A549 (cell line): Measurements from ENCODE around the gene BIN1. TPM values are rescaled to one million over a fixed set of nuclear protein-coding genes. Genes with fewer than 3 reads are reported as not detected.

Experiments
- ATAC-seq, 2 experiments: fragments of 200-7000 bp in 1 of 2; fragments of >200 bp in 1 of 2; cut with Nextera tagmentation in 1 of 2; cut with Tn5 transposase in 1 of 2; 3 replicates each; pipeline versions ENCODE4 v1.8.0 to v1.9.1; 2018 to 2020; ENCODE audit warnings: mild to moderate bottlenecking in 1 of 2, moderate library complexity in 1 of 2
- CTCF ChIA-PET: fragments of 300-600 bp; sonication (Branson Sonifier 250); formaldehyde crosslinking; extraction: SDS; loops from one replicate; lab custom pipeline; 2021; ENCODE audit warnings: antibody characterized with exemption, inconsistent platforms; lab: Yijun Ruan, JAX
- POLR2A ChIA-PET: fragments of 350-600 bp; formaldehyde crosslinking; extraction: SDS; loops from one replicate; lab custom pipeline; 2021; ENCODE audit warnings: antibody characterized with exemption, inconsistent platforms; lab: Yijun Ruan, JAX
- DNase-seq, 2 experiments: peaks; one replicate each; pipeline versions ENCODE4 v3.0.0 to v3.0.0-alpha.2; 2011 to 2016; ENCODE audit warnings: low read depth in 1 of 2, low spot score in 1 of 2
- FAIRE-seq: peaks from 2 replicates; lab custom pipeline; 2011; peaks lifted over from hg19 to GRCh38; lab: Jason Lieb, UNC
- H3K27ac ChIP-seq, 2 experiments: fragments of >200 bp; sonication (Bioruptor Twin); formaldehyde crosslinking; 3 replicates each; pipeline ENCODE4 v1.5.1; 2016 to 2017
- H3K4me1 ChIP-seq: fragments of >200 bp; sonication (Bioruptor Twin); formaldehyde crosslinking; 3 replicates; pipeline ENCODE4 v1.6.1; 2016
- H3K4me2 ChIP-seq: fragments of >200 bp; sonication (Bioruptor Twin); formaldehyde crosslinking; 3 replicates; pipeline ENCODE4 v1.6.1; 2016
- H3K4me3 ChIP-seq: fragments of >200 bp; sonication (Bioruptor Twin); formaldehyde crosslinking; 3 replicates; pipeline ENCODE4 v1.5.1; 2016
- H3K9me3 ChIP-seq: fragments of >200 bp; sonication (Bioruptor Twin); formaldehyde crosslinking; 3 replicates; pipeline ENCODE4 v1.6.1; 2016
- BHLHE40 ChIP-seq: IDR thresholded peaks from 2 replicates; pipeline ENCODE4 v1.6.1; 2012; ENCODE audit warnings: low read depth, low read length, inconsistent platforms
- CBX2 ChIP-seq: fragments of 200-600 bp; sonication (generic); IDR thresholded peaks from 2 replicates; pipeline ENCODE4 v1.6.1; 2016; ENCODE audit warnings: low read depth, mild to moderate bottlenecking, borderline replicate concordance
- CBX8 ChIP-seq: fragments of 200-600 bp; sonication (generic); IDR thresholded peaks from 2 replicates; pipeline ENCODE4 v1.6.1; 2016
- CEBPB ChIP-seq, 2 experiments: fragments of >200 bp in 1 of 2; sonication (Bioruptor Twin) in 1 of 2; formaldehyde crosslinking in 1 of 2; IDR thresholded peaks; 2 replicates each; pipeline ENCODE4 v1.6.1; 2012 to 2016
- CHD4 ChIP-seq: fragments of 200-600 bp; sonication (generic); IDR thresholded peaks from 2 replicates; pipeline ENCODE4 v1.6.1; 2016; ENCODE audit warnings: antibody characterized with exemption, mild to moderate bottlenecking, borderline replicate concordance
- E2F6 ChIP-seq: IDR thresholded peaks from 2 replicates; pipeline ENCODE4 v1.6.1; 2012; ENCODE audit warnings: low read depth, borderline replicate concordance
- EHF ChIP-seq: fragments of 250-450 bp; sonication (Bioruptor Pico); IDR thresholded peaks from 2 replicates; pipeline ENCODE4 v1.5.0; 2020; ENCODE audit warnings: mild to moderate bottlenecking
- ESRRA ChIP-seq: fragments of 150-350 bp; IDR thresholded peaks from 2 replicates; pipeline ENCODE4 v1.6.1; 2014; ENCODE audit warnings: mild to moderate bottlenecking, low read length, borderline replicate concordance
- FOSB ChIP-seq: fragments of 250-450 bp; sonication (Bioruptor Pico); IDR thresholded peaks from 2 replicates; pipeline ENCODE4 v1.5.0; 2020; ENCODE audit warnings: mild to moderate bottlenecking, moderate library complexity
- FOSL2 ChIP-seq, 2 experiments: fragments of 450-650 bp in 1 of 2; fragments of >200 bp in 1 of 2; sonication (Bioruptor Twin) in 1 of 2; formaldehyde crosslinking; IDR thresholded peaks; 2 replicates each; pipeline versions ENCODE4 v1.5.0 to v1.6.1; 2016 to 2020; ENCODE audit warnings: mild to moderate bottlenecking in 1 of 2, moderate library complexity in 1 of 2
- GATA3 ChIP-seq: IDR thresholded peaks from 2 replicates; pipeline ENCODE4 v1.6.1; 2012; ENCODE audit warnings: borderline replicate concordance
- HDAC2 ChIP-seq: fragments of 200-600 bp; sonication (generic); IDR thresholded peaks from 2 replicates; pipeline ENCODE4 v1.6.1; 2016
- HES2 ChIP-seq: fragments of >200 bp; sonication (Bioruptor Twin); formaldehyde crosslinking; IDR thresholded peaks from 2 replicates; pipeline ENCODE4 v1.6.1; 2016
- HEYL ChIP-seq: fragments of 250-450 bp; sonication (Bioruptor Pico); IDR thresholded peaks from 2 replicates; pipeline ENCODE4 v1.8.0; 2021; ENCODE audit warnings: mild to moderate bottlenecking, moderate library complexity
- HOXA7 ChIP-seq: fragments of 250-450 bp; sonication (Bioruptor Pico); IDR thresholded peaks from 2 replicates; pipeline ENCODE4 v1.5.0; 2020; ENCODE audit warnings: mild to moderate bottlenecking, moderate library complexity
- HOXB13 ChIP-seq: fragments of 250-450 bp; sonication (Bioruptor Pico); IDR thresholded peaks from 2 replicates; pipeline ENCODE4 v1.5.0; 2020; ENCODE audit warnings: low read depth, mild to moderate bottlenecking, moderate library complexity
- JUN ChIP-seq, 2 experiments: fragments of >200 bp; sonication (Bioruptor Twin); formaldehyde crosslinking; IDR thresholded peaks; 2 replicates in 1 of 2; 3 replicates in 1 of 2; pipeline ENCODE4 v1.6.1; 2016 to 2017
- JUNB ChIP-seq: fragments of >200 bp; sonication (Bioruptor Twin); formaldehyde crosslinking; IDR thresholded peaks from 2 replicates; pipeline ENCODE4 v1.6.1; 2016
- KDM5A ChIP-seq: fragments of 200-600 bp; sonication (generic); IDR thresholded peaks from 2 replicates; pipeline ENCODE4 v1.6.1; 2016; ENCODE audit warnings: antibody characterized with exemption, mild to moderate bottlenecking
- MAFK ChIP-seq: fragments of 450-650 bp; IDR thresholded peaks from 2 replicates; pipeline ENCODE4 v1.6.1; 2014; ENCODE audit not compliant: partially characterized antibody
- NFE2L2 ChIP-seq: fragments of 150-350 bp; conservative IDR thresholded peaks from 2 replicates; pipeline ENCODE4 v1.6.1; 2014; ENCODE audit warnings: low read length
- RAD21 ChIP-seq, 2 experiments: fragments of >200 bp in 1 of 2; sonication (Bioruptor Twin) in 1 of 2; formaldehyde crosslinking in 1 of 2; IDR thresholded peaks in 1 of 2; conservative IDR thresholded peaks in 1 of 2; 2 replicates in 1 of 2; 3 replicates in 1 of 2; pipeline ENCODE4 v1.6.1; 2012 to 2018; ENCODE audit warnings: inconsistent platforms in 1 of 2
- RFX5 ChIP-seq: fragments of 450-650 bp; IDR thresholded peaks from 2 replicates; pipeline ENCODE4 v1.7.1; 2014; ENCODE audit warnings: antibody characterized with exemption, mild to moderate bottlenecking, moderate library complexity
- RNF2 ChIP-seq: fragments of 200-600 bp; sonication (generic); IDR thresholded peaks from 2 replicates; pipeline ENCODE4 v1.6.1; 2016; ENCODE audit warnings: low read depth, mild to moderate bottlenecking, antibody characterized with exemption, moderate library complexity, borderline replicate concordance
- TFCP2L1 ChIP-seq: fragments of 250-450 bp; sonication (Bioruptor Pico); IDR thresholded peaks from 2 replicates; pipeline ENCODE4 v1.5.0; 2021; ENCODE audit warnings: mild to moderate bottlenecking
- TP53 ChIP-seq: fragments of 250-450 bp; sonication (Bioruptor Pico); IDR thresholded peaks from 2 replicates; pipeline ENCODE4 v1.5.0; 2021; ENCODE audit warnings: mild to moderate bottlenecking, moderate library complexity
- USF2 ChIP-seq: fragments of 450-650 bp; IDR thresholded peaks from 2 replicates; pipeline ENCODE4 v1.6.1; 2014; ENCODE audit warnings: antibody characterized with exemption
- ZSCAN20 ChIP-seq: fragments of 250-450 bp; sonication (Bioruptor Pico); IDR thresholded peaks from 2 replicates; pipeline ENCODE4 v1.8.0; 2022; ENCODE audit warnings: mild to moderate bottlenecking, moderate library complexity
- WGBS: methylation state at CpG from one replicate; pipeline ENCODE4 v1.1.6; 2017; ENCODE audit errors: missing lambda C conversion rate; 5-methylcytosine and 5-hydroxymethylcytosine counted together
- polyA plus RNA-seq, 4 experiments: library from polyadenylated mRNA; depleted of rRNA in 3 of 4; stranded (reverse); fragments of >200 nt; fragmentation: RNase III in 1 of 4; extraction: RNeasy Plus Mini Kit Qiagen cat#74134 plus additional on column Dnase treatment in 1 of 4; gene quantifications; 2 replicates in 3 of 4; 3 replicates in 1 of 4; pipeline ENCODE4 v1.2.3, GENCODE V29; 2011 to 2017
- TF ChIP-seq, protein P1 (sequence below): fragments of >200 bp; sonication (Bioruptor Twin); formaldehyde crosslinking; IDR thresholded peaks from 3 replicates; pipeline ENCODE4 v1.5.1; 2016
- TF ChIP-seq, protein P2 (sequence below): fragments of 250-450 bp; sonication (Bioruptor Pico); IDR thresholded peaks from 2 replicates; pipeline ENCODE4 v1.5.0; 2021; ENCODE audit warnings: mild to moderate bottlenecking, moderate library complexity, borderline replicate concordance

Gene BIN1
- polyA plus RNA-seq, 2 of the 4 experiments (the other 2 are of a cell fraction), result 15.5 to 34.1 TPM

DNA sequence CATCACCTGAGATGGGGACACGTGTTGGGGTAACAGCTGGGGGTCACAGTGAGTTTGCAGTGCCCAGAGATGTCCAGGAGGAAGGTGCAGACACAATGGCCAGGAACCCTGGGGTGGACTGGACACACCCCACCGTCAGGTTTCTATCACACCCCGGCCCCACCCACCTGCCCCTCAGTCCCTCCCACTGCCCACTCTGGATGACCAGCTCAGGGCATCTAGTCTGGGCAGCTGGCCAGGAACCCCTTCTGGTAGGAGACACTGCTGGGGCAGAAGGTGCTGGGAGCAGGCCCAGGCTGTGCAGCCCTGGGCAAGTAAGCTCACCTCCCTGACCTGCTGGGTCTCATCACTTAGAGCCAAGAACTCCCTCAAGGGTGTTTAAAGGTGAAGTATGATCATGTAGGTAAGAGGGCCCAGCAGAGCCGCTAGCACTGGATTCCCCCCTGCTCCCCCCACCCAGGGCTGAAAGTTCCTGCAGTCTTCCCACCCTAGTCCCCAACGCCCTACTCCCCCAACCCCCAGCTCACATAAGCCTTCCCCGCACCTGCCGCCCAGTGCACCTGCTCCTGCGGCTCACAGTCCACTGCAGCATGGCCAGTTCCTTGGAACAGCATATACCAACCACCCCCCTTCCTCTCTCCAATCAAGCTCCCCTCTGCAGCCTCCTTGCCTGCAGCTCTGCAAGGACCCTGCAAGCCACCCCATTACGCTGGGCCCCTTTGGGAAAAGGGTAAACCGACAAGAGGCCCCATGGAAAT lies 17.3 kb downstream of the BIN1 start (continued):
- TF ChIP-seq CBX2, result no peak
- no peak for TF ChIP-seq BHLHE40
- no peak for TF ChIP-seq GATA3

DNA sequence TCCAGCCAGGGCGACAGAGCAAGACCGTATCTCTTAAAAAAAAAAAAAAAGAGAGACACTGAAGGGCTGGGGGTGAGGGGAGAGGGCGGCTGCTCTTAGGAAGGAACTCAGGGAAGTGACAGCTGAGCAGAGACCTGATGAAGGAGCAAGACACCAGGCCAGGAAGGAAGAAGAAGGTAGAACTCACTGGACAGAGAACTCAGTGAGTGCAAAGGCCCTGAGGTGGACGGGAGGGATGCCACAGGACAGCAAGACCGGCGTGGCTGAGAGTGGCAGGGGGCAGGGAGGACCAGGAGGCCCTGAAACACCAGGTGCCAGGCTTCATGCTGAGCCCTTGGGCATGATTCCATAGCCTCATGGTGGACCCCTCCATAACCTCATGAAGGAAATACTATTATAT lies 18.2 kb downstream of the BIN1 start:
- H3K27ac ChIP-seq, result no peak overlapping the region
- no peak overlapping the region for H3K4me2 ChIP-seq
- DNase-seq (no peak), ATAC-seq (no peak)
- no peaks in the 10 kb centered on the region for H3K9me3 ChIP-seq
- peaks cover 34% of the 10 kb centered on the region for H3K4me1 ChIP-seq
- H3K4me3 ChIP-seq, result no peak overlapping the region
- WGBS, result 87% methylated on average over 6 of the region's 6 CpGs
- POLR2A ChIA-PET, result no interaction called here
- TF ChIP-seq USF2 (no peak), ZSCAN20 (CRISPR knock-in tag) (no peak), HEYL (CRISPR knock-in tag) (no peak), JUNB (no peak), MAFK (no peak), RFX5 (no peak), TP53 (CRISPR knock-in tag) (no peak), HDAC2 (no peak), CHD4 (no peak), FOSL2 (IDR thresholded peaks at IDR 0.05) (no peak), FOSL2 (CRISPR knock-in tag; IDR thresholded peaks at IDR 0.05) (no peak), EHF (CRISPR knock-in tag) (no peak), E2F6 (no peak), KDM5A (no peak), HOXB13 (CRISPR knock-in tag) (no peak), HES2 (no peak), HOXA7 (CRISPR knock-in tag) (no peak)
- TF ChIP-seq, all 56 proteins: peak for 0
- FAIRE-seq, result no peak
- CTCF ChIA-PET, result interaction anchor here (0.7 to 1.7 kb wide), 4 partner anchors 11 to 85 kb away, joined by 3 to 7 read pairs (median 4); partner anchors contain the start of gene BIN1

GRCh38 chr2:127087791-127088495 lies 19.0 kb downstream of the BIN1 start:
- POLR2A ChIA-PET, result no interaction called here
- TF ChIP-seq NFE2L2 (no peak), TFCP2L1 (CRISPR knock-in tag) (no peak), HOXB13 (CRISPR knock-in tag) (no peak), ESRRA (no peak), FOSB (no peak), CEBPB (IDR thresholded peaks at IDR 0.05) (no peak), RAD21 (conservative IDR thresholded peaks at IDR 0.05 in 1 of 2, IDR thresholded peaks at IDR 0.05 in 1 of 2) (no peak), CBX8 (no peak), RNF2 (no peak), GATA3 (no peak), BHLHE40 (no peak), JUN (IDR thresholded peaks at IDR 0.05) (no peak), JUNB (no peak)
- TF ChIP-seq, protein P1, sequence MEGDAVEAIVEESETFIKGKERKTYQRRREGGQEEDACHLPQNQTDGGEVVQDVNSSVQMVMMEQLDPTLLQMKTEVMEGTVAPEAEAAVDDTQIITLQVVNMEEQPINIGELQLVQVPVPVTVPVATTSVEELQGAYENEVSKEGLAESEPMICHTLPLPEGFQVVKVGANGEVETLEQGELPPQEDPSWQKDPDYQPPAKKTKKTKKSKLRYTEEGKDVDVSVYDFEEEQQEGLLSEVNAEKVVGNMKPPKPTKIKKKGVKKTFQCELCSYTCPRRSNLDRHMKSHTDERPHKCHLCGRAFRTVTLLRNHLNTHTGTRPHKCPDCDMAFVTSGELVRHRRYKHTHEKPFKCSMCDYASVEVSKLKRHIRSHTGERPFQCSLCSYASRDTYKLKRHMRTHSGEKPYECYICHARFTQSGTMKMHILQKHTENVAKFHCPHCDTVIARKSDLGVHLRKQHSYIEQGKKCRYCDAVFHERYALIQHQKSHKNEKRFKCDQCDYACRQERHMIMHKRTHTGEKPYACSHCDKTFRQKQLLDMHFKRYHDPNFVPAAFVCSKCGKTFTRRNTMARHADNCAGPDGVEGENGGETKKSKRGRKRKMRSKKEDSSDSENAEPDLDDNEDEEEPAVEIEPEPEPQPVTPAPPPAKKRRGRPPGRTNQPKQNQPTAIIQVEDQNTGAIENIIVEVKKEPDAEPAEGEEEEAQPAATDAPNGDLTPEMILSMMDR, result no peak
- TF ChIP-seq, protein P2, sequence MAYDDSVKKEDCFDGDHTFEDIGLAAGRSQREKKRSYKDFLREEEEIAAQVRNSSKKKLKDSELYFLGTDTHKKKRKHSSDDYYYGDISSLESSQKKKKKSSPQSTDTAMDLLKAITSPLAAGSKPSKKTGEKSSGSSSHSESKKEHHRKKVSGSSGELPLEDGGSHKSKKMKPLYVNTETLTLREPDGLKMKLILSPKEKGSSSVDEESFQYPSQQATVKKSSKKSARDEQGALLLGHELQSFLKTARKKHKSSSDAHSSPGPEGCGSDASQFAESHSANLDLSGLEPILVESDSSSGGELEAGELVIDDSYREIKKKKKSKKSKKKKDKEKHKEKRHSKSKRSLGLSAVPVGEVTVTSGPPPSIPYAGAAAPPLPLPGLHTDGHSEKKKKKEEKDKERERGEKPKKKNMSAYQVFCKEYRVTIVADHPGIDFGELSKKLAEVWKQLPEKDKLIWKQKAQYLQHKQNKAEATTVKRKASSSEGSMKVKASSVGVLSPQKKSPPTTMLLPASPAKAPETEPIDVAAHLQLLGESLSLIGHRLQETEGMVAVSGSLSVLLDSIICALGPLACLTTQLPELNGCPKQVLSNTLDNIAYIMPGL, result no peak

More at GRCh38 chr2:127087791-127088495, 19.0 kb downstream of the BIN1 start:
- H3K27ac ChIP-seq, result peak overlapping the region in 1 of 2 experiments; percentile 11; a peak in 1 of 6 replicates
- peaks cover 29% of the 10 kb centered on the region for H3K4me1 ChIP-seq
- CTCF ChIA-PET, result interaction anchor here (0.7 to 1.2 kb wide), 2 partner anchors 11 to 20 kb away, joined by 3 to 4 read pairs; no protein-coding TSS in a partner anchor
- H3K4me3 ChIP-seq, result no peak overlapping the region
- H3K4me2 ChIP-seq, result no peak overlapping the region
- FAIRE-seq (no peak), ATAC-seq (no peak), DNase-seq (no peak)
- 74% methylated on average over 7 of the region's 13 CpGs for WGBS
- no peaks in the 10 kb centered on the region for H3K9me3 ChIP-seq
